GM19468 (cell line): Measurements from ENCODE around the gene TAPBP.

ENCODE experiments used
- ATAC-seq: cut with Tn5 transposase; IDR thresholded peaks from one replicate; pipeline ENCODE4 v1.9.1; 2021; ENCODE audit warnings: mild to moderate bottlenecking, moderate library complexity, moderate number of reproducible peaks; ENCODE audit not compliant: unreplicated experiment; ENCODE audit errors: extremely low read depth

The TAPBP gene

DNA sequence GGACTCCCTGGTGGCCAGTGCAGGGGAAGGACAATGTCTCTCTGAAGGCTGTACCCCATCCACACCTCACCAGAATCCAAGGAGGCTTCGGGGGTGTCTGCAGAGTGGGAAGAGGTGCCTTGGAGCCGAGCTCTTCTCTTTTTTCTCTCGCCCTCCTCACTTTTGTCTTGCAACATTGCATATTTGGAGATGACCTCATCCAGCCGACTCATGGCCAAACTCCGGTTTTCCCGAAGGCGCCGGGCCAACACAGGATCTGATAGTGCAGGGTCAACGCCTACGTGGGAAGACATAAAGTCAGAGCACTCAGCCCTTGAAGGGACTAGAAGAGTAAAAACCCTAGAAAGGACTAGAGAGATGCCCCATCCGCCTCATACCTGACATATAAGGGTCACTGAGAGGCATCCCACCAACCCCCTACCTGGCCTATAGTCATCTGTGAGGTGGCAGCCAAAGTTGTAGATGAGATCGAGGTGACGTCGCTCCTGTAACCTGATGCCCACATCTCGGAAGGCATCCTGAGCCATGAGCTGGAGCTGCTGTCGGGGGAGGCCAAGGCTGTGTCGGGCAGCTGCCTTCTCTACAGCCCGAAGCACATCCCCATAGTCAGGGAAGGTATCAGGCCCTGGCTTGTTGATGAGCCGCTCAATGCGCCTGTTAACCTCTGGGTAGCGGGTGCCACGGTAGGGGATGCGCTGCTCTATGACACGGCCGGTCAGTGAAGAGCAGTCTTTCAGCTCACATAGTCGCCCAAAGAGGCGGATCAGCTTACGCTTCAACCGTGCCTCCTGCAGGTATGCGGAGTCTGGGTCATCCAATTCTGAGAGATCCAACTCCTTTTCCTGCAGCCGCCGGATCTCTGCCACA is 6.7 kb upstream of the TAPBP start:
- no peak for ATAC-seq

DNA sequence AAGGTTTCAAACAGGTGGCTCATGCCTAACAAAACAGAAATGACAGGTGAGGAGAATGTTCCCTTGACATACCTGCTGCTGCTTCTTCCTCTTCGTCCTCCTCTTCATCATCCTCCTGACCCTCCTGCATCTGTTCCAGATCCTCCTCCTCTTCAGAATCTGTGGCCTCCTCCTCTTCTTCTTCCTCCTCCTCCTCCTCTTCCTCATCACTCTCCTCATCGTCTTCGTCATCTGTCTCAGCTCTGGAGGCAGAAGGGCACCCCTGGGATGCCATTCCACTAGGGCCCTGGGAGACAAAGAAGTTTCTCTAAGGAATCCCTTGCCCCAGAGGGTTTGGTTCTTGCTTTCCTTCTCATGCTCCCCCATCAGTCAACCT is 6.0 kb upstream of the TAPBP start:
- ATAC-seq, result no peak

DNA sequence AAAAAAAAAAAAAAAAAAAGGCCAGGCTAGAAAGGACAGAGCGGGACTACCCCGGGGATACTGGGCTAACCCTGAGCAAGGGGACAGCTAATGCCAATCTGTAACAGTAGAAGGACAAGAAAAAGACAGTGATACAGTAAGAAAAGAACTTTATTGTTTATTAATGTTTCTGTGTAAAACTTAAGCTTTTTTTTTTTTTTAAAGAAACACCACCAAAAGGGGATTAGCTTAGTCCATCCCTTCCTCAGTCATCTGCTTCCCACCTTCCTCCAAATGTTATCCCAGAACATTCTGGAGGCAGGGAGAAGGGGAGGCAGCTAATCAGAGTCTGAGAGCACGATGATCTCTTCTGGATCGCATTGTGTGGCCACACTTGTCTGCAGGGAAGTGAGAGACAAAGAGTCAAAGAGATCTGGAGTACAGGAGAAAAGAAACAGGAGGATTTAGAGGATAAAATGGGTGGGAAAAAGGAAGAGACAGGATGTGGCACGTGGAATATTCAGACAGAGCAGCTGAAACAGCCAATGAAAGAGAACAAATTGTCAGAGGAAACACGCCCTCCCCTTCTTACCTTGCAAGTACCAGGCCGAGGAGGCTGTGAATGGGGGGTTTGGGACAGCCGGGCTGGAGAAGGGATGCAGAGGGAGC is 4.7 kb upstream of the TAPBP start:
- no peak for ATAC-seq

DNA sequence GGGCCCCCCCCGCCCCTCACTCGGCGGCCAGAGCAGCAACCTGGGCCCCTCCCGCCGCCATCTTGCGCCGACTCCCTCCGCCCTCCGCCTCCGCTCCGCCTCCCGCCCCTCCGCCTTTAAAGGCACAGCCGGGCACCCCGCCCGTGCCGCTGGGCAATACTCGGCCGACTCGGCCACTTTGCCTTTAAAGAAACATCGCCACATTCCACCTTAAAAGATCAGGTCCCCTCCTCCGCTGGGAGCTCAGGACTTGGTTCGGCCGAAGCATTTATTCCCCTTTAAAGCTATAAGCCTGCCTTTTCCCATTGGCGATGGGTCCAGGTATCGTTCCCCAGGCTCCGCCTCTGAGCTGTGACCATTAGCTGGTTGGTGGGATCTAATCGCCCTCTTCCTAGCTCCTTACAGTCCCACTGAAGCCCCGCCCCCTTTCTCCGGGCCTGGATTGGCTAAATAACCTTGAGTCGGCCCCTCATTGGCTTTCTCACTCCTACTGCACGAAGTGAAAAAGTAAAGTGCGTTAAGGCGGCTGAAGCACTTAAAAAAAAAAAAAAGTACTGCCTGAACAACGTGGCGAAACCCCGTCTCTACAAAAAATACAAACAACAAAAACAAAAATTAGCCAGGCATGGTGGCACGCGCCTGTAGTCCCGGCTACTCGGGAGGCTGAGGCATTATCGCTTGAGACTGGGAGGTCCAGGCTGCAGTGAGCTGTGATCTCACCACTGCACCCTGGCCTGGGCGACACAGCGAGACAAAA is 4.0 kb upstream of the TAPBP start, which contains the start of gene ZBTB22:
Gene ZBTB22, minus strand, starts transcription at position 76 of the 757 bp plus-strand sequence. CDS start 828 bp downstream, outside the sequence.
- ATAC-seq, result peak; percentile 27

GRCh38 chr6:33317419-33317668 is 3.5 kb upstream of the TAPBP start:
- ATAC-seq, result no peak

DNA sequence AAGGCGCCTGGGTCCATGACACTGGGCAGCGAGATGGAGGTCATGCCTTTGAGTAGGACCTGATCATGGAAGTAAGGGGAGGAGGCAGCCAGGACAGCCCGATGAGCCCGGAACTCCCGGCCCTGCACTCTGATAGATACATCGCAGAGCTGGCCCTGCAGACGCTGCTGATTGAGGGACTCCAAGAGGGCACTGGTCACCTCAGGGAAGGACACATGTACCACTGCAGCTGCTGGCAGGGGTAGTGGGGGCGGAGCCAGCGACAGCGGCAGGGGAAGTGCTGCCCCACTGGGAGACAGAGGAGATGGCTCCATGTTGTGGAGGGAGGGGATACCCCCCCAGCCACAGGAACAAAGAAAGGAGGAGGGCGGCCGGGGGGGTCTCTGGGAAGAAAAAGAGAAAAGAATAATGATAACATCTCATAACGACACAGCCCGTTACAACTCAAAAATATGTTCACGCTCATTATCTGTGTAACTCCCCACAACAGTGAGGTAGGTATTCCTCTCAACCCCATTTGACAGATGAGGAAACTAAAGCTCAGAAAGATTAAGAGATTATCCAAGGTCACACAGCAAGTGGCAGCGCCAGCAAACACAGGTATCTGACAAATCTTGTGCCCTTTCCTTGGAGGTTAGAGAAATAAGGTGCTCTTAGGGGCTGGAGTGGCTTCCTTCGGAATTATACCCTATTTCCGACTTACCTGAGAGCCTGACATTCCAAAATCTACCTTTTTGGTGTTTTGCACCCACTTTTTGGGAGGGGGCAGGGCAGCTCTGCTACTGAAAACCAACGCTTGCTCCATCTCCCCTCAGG is 2.9 kb upstream of the TAPBP start:
- no peak for ATAC-seq

DNA sequence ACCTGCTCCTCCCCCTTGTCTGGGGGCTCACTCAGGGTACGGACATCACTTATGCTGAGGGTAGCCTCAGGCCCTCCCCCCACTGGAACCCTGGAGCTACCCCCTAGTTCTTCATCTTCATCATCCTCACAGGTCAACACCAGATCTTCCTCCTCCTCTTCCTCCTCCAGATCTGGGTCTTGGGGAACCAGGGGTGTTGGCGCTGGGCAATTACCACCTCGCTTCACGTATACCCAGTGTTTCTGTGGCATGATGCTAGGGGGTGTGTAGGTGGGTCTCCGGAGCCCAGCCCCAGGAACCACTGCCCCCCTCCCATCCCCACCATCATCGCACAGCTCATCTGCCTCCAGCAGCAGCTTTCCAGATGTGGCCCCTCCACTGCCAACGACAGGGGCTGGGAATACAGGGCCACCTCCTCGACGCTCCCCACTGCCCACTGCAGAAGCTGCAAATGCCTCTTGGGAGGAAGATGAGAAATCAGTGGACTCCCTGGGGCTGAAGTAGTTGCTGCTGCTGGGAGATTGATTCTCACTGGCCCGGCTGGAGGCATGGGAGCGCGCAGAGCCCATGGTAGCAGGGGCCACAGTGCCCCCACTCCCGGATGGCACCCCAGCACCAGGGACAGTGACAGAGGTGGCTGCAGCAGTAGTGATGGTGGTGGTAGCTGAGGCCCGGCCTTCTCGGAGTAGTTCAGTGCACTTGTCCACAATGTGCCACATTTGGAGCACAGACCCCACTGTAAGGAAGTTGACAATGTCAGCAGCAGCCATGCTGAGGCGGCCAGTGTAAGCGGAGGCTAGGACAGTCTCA is 2.1 kb upstream of the TAPBP start:
- no peak for ATAC-seq

- ATAC-seq, result no peak
Measured at GRCh38 chr6:33314943-33315792, 1.3 kb upstream of the TAPBP start.

- ATAC-seq, result no peak
Measured at GRCh38 chr6:33314515-33314942, 651 bp upstream of the TAPBP start.

DNA sequence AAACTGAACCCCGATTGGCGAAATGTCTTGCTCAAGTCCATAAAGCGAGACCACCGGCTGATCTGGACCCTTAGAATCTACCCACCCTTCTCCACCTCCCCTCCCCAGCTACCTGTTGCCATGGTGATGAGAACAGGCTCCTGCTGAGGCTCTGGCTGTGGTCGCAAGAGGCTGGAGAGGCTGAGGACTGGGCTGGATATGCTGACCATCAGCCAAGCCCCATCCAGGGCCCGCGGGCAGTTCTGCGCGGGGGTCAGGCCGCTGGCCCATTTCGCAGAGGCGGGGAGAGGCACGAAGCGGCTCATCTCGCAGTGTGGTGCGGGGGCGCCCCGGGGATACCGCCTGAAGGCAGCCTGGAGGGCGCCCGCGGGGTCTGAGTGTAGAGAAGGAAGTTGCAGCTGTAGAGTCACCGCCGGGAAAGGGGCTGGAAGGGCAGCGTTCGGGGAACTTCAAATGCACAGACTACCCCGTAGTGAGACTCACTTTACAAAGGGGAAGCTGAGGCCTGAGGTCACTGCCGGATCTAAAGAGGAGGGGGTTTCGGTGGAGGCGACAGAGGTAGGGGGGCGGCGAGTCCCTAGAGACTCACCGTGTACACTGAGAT is 671 bp downstream of the TAPBP start:
- ATAC-seq, result no peak

DNA sequence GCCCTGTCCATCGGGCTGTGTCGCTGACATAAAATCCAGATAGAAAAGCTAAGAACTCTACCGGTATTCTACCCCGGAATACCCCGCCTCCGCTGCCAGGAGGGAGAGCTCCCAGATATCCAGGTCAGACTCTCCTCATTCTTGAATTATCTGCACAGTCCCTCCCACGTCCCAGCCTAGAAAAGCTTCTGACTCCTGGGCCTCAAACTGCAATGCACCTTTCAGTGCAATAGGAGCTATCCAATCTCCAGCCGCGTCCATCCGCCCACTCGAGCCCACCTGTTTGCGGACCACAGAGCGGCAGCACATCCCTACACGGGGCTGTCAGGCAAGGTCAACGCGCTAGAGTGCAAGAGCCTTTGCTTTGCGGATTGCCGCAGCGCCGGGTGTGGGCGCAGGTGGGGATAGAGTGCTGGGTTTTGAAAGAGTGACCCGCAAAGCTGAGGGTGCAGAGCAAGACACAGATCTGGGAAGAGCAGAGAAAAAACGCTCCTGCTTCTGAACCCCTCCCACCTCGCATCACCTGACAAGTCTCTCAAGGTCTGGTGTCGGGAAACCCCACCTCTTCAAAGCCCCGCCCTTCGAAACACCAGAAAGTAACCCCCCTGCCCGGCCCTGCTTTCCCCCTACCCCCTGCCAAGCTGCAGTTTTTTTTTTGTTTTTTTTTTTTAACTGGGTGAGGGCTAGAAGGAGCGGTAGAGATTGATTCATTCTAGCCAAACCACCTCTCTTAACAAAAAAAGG is 1.3 kb downstream of the TAPBP start:
- no peak for ATAC-seq

DNA sequence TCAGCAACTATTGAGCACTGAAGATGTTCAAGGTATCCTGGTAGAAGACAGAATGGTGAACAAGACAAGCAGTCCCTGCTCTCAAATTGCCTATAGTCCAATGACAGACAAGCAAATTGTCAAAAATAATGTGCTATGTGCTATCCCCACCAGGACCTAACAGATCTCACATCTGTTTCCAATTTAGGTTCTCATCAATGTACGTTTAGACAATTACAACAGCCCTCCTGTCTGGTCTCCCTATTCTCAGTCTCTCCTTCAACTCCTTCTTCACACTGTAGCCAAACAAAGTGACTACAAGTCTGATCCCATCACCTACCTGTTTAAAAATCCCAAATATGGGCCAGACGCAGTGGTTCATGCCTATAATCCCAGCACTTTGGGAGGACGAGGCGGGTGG is 7.5 kb downstream of the TAPBP start:
- no peak for ATAC-seq

DNA sequence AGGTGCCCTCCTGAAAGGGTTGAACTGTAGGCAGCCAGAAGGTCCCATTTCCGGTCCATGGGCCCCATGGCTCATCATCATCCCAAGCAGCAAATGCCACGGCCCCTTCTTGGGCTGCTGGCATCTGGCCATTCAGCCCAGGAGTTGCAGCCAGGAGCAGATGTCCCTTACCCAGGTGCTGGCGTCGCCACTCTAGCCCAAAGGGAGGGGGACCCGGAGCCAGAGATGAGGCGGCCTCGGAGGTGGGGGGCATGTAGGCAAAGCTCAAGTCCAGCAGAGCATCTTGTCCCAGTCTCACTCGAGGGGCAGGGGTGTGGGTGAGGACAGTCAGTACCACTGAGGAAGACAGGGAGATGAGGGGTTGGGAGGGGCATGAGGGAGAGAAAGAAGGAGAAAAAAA is 8.8 kb downstream of the TAPBP start:
- no peak for ATAC-seq

- ATAC-seq, result no peak
Measured at GRCh38 chr6:33304216-33304615, 9.7 kb downstream of the TAPBP start.

DNA sequence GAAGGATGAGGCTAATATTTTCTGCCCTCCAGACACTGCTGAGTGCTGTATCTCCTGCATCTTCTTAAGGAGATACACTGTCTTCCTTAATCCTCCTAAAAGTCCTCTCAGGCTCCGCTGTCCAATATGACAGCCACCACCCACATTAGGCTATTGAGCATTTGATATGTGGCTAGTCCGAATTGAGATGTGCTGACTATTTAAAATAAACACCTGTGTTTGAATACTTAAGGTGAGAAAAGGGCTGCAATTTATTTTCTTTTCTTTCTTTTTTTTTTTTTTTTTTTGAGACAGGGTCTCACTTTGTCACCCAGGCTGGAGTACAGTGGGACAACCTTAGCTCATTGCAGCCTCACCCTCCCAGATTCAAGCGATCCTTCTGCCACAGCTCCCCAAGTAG is 12.0 kb downstream of the TAPBP start:
- ATAC-seq, result no peak

GRCh38 chr6:33299237-33299944 is 14.5 kb downstream of the TAPBP start:
- ATAC-seq, result no peak

DNA sequence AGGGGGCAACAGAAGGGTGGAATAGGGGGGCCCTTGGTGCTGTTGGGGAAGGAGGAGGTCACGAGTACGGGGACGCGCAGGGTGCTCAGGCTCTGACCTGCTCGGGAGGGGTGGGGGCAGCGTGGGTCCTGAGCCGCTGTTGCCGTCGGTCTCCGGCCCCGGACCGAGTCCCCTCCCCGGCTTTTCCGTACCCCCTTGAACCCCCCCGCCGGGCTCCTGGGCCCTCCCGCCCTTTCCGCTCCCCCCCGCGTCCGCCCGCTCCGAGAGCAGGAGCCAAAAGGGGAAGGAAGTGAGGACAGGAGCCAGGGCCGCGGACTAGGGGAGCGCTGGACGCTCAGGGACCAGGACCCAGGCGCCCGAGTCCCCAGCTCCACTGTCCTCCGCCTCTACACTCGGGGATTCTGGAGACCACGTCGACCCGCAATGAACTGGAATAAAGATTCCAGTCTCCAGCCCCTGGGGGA is 15.1 kb downstream of the TAPBP start, which contains the start of gene RGL2:
Gene RGL2, minus strand, starts transcription at position 170 of the 464 bp plus-strand sequence. CDS start 332 bp downstream, outside the sequence.
- no peak for ATAC-seq
